Stimulated activated CD8-positive, alpha-beta memory T cell treated with anti-CD3 and anti-CD28 coated beads, Interleukin-4, amount 100 ng/mL, for 1 hour (primary cell): Measurements from ENCODE around the gene LTB4R2.
"Not testable (repeated sequence)": the region's sequence is repeated elsewhere in the genome, so short reads cannot be mapped to it uniquely, and the experiment has no call there.

Experiments used
- DNase-seq, 2 donors: peaks; one replicate each; pipeline ENCODE4 v3.0.0-alpha.2; 2020; ENCODE audit warnings: low read depth in 2 of 2, low spot score in 1 of 2

Gene LTB4R2

GRCh38 chr14:24338843-24339242 is 28.9 kb downstream of the LTB4R2 start:
- no peak for DNase-seq

- peak in 1 of 2 donors; percentile 54 for DNase-seq
Measured at GRCh38 chr14:24339284-24340151, 29.6 kb downstream of the LTB4R2 start, which contains the start of gene RIPK3. Gene RIPK3, minus strand, starts transcription at chr14:24339991. Its CDS starts 165 bp downstream, at chr14:24339826.

- no peak for DNase-seq
Measured at GRCh38 chr14:24340606-24341005, 30.7 kb downstream of the LTB4R2 start.

- DNase-seq, result no peak
Measured at GRCh38 chr14:24342889-24343288, 32.9 kb downstream of the LTB4R2 start.

GRCh38 chr14:24343795-24344660 is 34.1 kb downstream of the LTB4R2 start:
- no peak for DNase-seq

GRCh38 chr14:24347134-24347533 is 37.2 kb downstream of the LTB4R2 start:
- DNase-seq, result no peak

- no peak for DNase-seq
Measured at GRCh38 chr14:24348186-24348585, 38.2 kb downstream of the LTB4R2 start.

DNA sequence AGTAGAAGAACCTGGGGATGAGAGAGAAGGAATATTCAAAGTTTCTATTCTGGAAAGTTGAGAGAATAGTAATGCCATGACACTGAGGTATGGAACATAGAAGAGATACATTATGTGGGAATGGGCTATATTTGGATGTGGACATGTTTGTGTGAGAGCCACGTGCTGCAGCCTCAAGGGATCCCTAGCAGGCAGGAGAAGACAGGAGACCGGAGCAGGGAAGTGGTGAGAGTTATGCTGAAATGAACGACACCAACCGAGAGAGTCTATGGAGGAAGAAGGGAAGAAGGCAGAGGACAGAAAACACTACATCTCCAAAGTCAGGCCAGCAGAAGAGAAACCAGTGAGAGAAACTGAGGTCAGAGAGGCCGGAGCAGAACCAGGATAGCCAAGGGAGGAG is 39.8 kb downstream of the LTB4R2 start:
- DNase-seq, result no peak

- DNase-seq, result no peak
Measured at GRCh38 chr14:24351517-24351916, 41.6 kb downstream of the LTB4R2 start.

DNA sequence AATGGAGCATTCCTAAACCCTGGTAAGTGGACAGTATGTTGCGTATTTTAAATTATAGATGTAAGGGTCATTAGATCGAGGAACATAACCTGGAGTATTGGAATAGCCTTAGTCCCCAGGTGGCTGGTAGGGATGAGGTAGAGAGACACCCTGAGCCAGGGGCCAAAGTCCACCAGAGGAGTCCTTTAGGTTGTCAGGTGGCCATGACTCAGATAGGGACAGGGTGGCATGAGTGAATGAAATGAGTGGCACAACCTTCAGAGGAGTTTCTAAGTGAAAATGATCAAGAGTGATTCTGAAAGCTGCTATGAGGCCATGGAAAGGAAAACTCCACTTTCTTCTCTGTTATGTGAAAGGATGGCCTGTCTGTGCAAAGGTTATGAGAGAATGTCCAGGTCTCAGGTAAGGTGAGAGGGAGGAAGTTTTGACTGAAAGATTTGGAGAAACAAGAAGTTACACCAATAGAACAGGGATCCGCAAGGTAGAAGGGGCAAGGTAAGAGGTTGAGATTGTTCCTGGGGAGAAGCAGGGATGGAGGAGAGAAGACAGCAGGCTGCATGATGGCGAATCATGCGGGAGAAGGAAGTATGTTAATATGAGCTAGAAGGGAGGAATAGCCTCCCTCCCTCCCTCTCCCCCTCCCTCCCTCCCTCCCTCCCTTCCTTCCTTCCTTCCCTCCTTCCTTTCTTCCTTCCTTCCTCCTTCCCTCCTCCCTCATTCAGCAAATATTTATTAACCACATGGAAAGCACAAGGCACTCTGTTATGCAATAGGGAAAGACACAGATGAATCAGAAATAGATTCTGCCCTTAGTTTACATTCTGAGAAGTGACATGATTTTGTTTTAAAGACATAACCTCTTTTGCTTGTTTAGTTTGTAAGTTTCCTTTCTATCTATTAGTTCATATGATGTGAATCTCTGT is 43.9 kb downstream of the LTB4R2 start:
- no peak for DNase-seq

GRCh38 chr14:24354482-24354825 is 44.5 kb downstream of the LTB4R2 start:
- not testable (repeated sequence) for DNase-seq

- no peak for DNase-seq
Measured at GRCh38 chr14:24355009-24355408, 45.1 kb downstream of the LTB4R2 start.

GRCh38 chr14:24356208-24356607 is 46.3 kb downstream of the LTB4R2 start:
- DNase-seq, result no peak

GRCh38 chr14:24360281-24360680 is 50.3 kb downstream of the LTB4R2 start:
- no peak for DNase-seq

DNA sequence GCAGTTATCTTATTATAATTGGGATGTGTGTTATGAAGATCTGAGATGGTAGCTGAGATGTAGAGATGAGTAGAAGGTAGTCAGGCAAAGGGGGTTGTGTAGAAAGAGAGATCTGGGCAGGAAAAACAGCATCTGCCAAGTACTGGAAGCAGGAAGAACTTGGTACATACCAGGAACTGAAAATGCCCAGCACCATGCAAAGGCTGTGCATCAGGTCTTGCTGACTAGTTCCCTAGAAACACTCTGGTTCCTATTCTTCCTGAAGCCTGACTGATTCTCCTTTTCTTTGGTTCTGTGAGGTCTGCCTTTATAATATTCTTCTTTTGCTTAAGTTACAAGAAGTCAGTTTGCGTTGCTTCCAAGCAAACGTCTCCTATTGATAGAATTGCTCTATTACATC is 51.4 kb downstream of the LTB4R2 start:
- DNase-seq, result no peak
